GM21360 (cell line): Measurements from ENCODE around the gene CHAT.
"Not testable (repeated sequence)": the region's sequence is repeated elsewhere in the genome, so short reads cannot be mapped to it uniquely, and the experiment has no call there.

Experiments
- ATAC-seq: cut with Tn5 transposase; IDR thresholded peaks from one replicate; pipeline ENCODE4 v1.9.1; 2021; ENCODE audit warnings: mild to moderate bottlenecking, moderate library complexity; ENCODE audit not compliant: unreplicated experiment

CHAT gene

DNA sequence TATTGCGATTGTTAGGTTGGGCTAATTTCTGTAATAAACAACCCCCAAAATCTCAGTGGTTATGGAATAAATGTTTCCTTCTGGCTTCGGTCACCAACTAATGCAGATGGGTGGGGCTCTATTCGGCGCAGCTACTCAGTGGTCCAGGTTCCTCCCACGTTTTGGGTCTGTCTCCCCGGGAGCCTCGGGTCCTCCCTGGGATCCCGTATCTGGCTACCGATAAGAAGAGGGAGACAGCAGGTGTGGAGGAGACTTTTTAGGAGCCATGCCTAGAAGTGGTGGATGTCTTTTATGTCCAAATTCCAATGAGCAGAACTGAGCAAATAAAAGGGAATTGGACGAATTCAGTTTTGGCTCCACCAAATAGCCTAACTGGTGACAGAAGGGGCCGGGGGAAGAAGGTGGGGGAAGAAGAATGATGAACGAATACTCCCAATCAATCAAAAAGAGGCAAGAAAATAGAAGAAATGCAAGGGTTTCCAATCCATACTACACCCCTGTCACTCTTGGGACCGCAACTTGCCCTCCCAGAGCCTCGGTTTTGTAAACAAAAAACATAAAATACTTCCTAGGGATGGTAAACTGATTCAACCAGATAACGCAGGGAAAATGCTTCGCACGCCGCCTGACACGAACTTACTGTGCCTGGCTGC is 65.1 kb downstream of the CHAT start:
- no peak for ATAC-seq

DNA sequence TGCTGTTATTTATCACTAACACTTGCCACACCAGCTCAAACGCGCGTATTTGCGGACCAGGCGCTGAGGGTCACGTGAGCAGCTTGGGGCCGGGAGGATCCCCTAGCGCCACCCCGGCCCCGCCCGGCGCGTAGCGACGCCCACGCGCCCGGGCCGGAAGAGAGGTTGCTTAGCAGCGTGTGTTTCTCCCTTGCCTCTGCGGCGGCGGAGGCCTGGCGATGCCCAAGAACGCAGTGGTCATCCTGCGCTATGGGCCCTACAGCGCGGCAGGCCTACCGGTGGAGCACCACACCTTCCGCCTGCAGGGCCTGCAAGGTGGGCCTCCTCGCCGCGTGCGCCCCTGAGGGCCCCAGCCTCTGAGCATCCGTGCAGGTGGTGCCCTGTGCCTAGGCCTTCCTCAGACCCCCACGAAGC is 65.7 kb downstream of the CHAT start, which contains the start of gene C10orf53:
TSS of gene C10orf53 (plus strand) at position 172 of the 414 bp plus-strand sequence. CDS start at position 219, 47 bp downstream.
- no peak for ATAC-seq

DNA sequence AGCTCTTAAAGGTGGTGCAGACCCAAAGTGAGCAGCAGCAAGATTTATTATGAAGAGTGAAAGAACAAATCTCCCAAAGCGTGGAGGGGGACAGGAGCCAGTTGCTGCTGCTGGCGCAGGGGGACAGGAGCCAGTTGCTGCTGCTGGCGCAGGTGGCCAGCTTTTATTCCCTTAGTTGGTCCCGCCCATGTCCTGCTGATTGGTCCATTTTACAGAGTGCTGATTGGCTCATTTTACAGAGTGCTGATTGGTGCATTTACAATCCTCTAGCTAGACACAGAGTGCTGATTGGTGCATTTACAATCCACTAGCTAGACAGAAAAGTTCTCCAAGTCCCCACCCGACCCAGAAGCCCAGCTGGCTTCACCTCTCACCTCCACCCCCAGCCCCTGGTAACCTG is 68.6 kb downstream of the CHAT start:
- ATAC-seq, result not testable (repeated sequence)

DNA sequence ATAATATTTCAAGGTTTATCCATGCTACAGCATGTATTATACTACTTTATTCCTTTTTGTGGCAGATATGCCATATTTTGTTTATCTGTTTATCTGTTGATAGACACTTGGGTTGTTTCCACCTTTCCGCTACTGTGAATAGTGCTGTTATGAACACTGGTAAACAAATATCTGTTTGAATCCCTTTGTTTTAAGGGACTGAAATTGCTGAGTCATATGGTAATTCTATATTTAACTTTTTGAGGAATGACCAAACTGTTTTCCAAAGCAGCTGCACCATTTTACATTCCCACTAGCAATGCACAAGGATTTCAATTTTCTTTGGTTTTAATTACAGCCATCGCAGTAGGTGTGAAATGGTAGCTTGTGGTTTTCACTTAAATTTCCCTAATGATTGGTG is 69.0 kb downstream of the CHAT start:
- no peak for ATAC-seq

DNA sequence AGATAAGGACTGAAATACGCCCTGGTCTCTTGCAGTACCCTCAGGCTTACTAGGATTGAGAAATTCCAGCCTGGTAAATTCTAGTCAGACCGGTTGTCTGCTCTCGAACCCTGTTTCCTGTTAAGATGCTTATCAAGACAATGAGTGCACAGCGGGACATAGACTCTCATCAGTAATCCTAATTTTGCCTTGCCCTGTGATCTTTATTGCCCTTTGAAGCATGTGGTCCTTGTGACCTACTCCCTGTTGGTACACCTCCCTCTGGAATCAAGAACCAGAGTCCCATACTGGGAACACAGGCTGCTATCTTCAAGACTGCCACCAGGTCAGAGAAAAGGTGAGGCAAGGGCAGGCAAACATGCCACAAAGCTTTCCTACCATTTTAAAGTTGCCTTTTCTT is 72.8 kb downstream of the CHAT start:
- ATAC-seq, result no peak

DNA sequence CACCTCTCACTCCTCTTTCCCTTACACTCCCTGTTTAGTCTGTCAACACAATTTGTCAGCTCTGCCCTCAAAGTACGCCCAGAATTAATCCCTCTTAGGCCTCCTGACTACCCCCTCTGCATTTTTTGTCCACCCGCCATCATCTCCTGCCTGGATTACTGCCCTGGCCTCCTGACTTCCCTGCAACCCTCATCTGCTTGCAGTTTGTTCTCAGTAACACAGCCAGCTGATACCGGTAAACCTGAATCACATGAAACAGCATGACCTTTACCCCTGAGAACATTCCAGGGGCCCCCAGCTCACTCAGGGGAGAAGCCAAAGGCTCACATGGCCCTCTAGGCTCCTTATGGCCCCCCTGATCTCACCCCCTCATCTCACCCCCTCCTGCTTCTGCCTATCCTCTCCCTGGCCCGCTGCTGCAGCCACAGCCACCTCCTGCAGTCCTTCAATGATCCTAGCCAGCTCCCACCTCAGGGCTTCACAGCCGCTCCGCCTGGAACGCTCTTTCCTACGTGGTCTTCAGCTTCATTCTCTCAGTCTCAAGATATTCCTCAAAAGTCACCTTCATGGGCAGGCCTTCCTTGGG is 74.5 kb downstream of the CHAT start:
- no peak for ATAC-seq

DNA sequence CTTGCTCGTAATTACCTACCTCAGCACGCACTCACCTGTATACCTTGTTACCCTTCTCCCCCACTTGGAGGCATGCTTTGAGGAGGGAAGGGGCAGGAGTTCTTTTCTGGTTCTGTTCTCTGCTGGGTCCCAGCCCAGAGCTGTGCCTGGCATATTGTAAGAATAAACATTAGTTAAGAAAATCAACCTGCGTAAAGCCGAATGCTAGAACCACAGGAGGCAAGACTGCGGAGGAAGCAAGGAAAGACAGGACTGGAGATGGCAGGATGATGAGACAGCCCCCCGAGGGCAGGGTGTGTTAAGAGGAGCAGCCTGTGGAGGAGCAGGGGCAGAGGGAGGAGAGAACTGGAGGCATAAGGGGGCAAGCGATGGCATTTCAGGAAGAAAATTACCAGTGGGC is 75.1 kb downstream of the CHAT start:
- ATAC-seq, result no peak

DNA sequence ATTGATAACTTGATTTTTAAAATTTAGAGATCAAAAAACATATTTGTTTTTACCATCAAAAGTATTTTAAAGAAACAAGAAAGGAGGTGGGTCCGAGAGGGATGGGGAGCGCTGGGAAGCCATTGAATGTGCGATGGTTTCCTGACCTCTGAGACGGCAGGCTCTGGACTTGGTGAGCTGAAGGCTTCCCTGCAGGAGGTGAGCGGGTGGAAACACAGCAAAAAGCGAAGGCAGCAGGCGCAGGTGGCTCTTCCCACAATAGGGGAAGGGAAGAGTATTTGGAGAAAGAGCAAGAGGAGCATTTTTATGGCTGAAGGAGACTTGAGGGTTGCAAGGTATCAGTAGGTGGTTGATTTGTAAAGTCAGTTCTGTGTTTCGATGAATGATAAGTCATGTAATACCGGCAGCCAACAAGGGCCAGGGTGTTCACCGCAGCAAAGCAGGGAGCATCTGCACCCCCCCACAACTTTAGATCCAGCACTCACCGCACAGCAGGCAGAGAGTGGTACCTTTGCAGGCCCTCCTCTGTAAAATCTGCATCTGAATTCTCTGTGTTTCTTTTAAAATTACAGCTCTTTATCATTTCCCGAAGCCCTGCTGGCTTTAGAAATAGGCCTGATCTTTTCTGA is 76.2 kb downstream of the CHAT start:
- no peak for ATAC-seq

DNA sequence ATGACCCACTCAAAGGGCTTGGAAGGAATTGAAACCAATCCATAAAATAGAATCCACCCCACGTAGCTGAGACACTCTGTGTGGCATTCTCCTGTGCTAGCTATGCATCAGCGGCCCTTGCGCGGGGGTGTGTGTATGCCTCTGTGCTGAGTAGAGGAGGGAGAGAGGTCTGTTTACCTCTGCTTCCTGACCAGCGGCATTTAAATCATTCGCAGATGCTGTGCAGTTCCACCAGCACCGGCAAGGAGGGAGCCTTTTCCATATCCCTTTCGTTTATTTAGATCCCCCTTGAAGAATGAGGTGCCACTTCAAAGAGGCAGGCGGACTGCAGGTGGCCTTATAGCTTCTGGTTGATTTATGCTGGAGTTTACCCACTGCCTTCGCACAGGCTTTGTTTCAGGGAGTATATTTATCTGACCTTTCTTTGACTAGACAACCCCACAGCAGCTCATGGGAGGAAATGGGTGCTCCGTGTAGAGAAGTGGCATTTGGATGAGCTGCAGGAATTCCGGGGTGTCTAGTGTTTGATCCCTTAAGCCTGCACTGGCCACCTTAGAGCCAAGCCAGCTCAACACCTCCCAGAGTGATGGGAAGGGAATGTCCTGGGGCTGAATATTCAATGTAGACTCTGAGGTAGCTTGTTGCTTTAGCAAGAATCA is 77.0 kb downstream of the CHAT start:
- no peak for ATAC-seq

DNA sequence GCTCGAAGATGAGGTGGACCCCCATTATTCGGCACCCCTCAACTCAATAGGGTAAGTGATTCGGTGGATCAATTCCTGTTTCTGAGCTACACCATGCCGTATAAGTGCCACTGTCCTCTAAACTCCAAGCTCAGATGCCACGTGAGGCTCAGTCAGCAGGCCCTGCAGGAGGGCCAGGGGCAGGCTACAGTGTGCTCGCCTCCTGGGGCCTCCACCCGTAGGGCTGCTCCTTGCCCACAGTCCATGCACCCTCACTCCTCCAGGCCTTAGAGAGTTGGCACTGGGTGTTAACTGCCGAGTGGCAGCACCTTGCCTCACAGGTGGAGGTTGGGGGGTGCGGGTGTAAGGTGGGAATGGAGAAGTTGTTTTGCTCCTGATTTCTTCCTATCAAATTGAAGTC is 77.8 kb downstream of the CHAT start:
- no peak for ATAC-seq

DNA sequence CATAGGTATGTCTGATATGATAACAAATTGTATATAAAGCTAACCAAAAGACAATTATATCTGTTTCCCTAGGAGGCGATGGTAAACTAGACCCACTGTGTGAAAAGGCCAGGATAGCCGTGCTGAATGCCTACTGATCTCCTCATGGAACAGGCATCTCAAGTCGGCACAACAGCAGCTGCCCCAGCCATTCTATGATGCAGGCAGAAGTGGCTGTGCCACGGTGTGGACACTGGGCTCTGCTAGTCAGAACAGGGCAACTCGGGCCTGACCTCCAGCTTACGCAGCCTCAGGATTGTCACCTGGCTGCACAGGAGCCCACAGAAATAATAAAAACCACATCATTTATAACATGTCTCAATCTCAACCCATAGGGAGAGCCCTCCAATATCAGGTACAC is 80.6 kb downstream of the CHAT start:
- no peak for ATAC-seq

DNA sequence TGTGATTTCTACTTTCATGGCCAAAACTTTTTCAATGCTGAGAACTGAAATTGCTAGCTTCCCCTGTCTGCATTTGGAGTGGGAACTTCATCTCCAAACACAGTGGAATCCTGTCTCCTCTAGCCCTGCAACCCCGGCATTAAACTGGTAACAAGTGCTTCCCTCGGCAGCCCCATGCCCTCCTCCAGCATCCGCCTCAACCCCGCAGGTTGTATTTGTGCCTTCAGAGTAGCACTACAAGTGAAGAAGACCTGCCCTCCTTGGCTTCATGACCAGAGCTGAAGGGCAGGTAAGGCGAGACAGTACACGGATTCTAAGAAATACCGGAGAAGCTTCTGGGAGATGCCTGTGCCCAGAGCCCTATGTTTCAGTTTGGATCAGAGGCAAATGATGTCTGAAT is 82.5 kb downstream of the CHAT start:
- no peak for ATAC-seq

DNA sequence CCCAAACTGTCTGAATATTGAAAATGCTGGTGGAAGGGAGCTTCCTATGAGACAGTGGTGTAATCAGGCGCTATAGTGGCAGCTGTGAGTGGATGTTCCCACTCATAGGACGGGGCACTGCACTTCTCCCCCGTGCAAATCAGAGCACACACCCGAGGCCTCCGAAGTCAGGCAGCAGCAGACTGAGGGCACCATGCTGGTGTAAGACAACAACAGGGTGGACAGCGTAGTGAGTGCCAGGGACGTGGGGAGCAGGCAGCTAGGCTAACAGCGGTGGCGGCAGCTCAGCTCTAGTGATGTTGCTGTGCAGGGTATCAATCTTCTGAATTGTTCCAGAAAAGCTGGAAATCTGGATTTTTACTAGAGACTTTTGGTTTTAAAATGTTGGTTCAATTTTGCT is 84.8 kb downstream of the CHAT start:
- no peak for ATAC-seq

DNA sequence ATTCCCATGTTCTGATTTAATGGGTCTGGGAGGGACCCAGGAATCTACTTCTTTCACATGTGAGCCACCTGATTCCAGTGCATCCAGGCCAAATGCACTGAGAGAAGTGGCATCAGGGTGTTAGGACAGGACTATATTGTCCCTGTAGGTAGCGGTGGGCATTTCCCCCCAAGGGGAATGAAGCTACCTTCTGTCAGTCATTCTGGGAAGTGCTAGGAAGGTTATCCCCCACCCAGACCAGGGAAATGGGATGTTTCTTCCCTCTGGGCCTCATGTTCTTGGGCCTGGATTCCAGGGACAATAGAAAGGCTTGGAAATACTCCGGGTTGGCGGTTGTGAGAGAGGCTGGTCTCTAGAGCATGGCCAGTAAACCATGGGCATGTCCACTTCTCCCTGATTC is 86.4 kb downstream of the CHAT start:
- ATAC-seq, result no peak

DNA sequence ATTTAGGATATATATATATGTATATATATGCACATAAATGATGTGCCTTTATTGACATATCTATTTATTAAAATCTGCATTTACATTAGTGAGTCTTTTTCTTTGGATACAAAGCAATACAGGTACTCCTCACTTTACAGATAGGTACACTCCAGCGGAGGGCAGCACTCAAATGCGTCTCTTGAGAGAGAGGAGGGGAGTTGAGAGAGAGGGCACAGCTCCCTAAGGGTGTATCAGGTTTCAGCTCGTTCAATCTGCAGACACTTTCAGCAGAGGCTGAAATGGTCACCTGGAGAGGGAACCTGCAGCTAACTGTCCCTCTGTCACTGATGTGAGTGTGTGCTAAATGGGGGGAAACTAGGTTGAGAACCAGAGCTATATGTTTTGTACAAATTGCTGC is 87.2 kb downstream of the CHAT start:
- no peak for ATAC-seq

DNA sequence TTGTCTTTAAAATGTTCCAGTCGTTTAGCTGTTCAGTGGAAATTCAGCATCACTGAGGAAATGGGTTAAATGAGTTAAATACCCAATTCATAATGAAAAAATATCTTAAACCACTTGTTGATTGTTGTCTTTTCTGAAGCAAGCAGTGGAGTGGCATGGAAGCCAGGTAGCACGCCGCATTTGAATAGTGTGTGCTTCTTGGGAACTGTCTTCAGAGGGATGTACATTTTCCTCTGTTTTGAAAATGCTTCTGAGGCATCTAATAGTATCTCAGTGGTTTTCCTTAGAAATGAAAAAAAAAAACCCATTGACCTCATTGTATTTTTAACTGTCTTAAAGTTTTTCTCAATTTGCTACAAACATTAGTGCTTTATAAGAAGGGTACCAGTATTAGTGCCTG is 93.7 kb downstream of the CHAT start:
- no peak for ATAC-seq

DNA sequence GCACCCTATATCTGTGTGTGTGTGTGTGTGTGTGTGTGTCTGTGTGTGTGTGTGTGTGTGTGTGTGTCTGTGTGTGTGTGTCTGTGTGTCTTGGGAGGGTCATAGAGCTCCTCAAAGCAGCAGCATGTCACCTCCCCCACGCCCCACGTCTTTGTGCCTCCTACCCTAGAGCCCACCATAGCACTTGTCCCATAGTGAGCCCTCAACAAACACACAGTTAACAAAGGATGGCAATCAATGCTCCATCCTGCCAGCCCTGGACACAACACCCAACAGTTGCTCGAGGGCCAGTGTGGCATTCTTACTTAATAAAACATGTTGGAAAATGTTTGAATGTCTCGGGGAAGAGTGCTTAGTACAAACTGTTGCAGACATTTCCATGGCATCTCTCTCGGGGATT is 96.1 kb downstream of the CHAT start:
- ATAC-seq, result no peak

DNA sequence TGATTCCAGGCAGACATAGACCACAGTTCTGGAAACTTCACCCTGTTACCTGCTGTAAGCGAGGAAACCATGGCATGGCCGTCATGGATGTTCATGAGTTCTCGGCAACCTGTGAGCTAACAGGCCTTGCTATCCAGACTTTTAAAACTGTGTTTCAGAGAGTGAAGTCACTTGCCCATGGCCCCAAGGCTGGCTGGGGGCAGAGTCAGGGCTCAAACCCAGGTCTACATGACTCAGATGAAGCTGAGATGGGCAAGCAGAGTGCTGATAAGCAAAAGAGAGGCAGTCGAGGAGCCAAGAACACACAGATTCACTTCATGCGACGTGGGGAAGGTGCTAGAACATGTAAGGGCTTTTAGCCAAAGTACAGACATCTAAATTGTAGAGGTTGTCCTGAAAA is 97.1 kb downstream of the CHAT start:
- ATAC-seq, result no peak

DNA sequence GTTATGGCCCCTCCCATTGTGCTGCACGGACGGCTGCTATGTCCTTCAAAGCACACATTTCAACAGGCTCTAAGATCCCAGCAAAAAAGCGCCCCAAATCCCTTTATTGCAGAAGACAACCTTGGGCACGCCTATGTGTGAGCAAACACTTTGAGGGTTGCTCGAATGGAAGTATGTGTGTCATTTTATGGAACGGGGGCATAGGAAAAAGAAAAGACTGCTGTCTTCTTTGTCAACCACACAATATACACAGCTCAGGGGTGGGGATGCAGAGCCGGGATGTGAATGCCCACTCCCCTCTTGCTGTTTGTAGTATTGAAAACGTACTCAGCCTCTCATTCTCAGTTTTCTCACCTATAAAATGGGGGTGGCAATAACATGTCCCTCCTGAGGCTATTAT is 97.6 kb downstream of the CHAT start:
- ATAC-seq, result no peak

DNA sequence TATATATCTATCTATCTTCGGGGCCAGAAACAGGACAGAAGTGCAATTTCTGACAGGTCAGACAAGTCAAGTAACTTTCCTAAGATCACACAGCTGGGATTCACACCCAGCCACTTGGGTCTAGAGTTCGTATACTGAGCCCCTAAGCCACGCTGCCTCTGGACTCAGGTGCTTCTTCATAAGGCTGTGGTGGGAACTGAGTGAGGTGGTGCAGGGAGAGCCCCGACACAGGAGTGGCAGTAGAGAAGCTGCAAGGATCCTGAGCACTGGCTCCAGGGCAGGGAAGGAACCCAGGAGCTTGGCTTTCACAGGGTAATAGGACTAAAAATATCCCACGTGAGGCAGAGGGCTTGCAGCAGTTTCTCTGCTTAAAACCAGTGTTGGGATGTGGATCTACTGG is 99.4 kb downstream of the CHAT start:
- no peak for ATAC-seq
